Thoracic aorta (tissue), 2 donors: ENCODE data around the gene PAX8. TPM values are rescaled to one million over a fixed set of nuclear protein-coding genes. Genes with fewer than 3 reads are reported as not detected.

Experiments used
- ATAC-seq: fragments of 150-250 bp; one replicate; pipeline ENCODE4 v1.8.0; 2017; ENCODE audit warnings: low read depth; ENCODE audit not compliant: insufficient number of reproducible peaks, low FRiP score
- DNase-seq: peaks from one replicate; pipeline ENCODE4 v3.0.0-alpha.2; 2020; ENCODE audit warnings: low spot score
- H3K27ac ChIP-seq, 2 donors: fragments of 200-600 bp; sonication (generic); 1 replicate in 1 of 2; 2 replicates in 1 of 2; pipeline ENCODE4 v1.5.1; 2016; ENCODE audit warnings: mild to moderate bottlenecking in 2 of 2, moderate library complexity in 2 of 2
- H3K27me3 ChIP-seq: fragments of 200-600 bp; sonication (generic); replicated peaks from 2 replicates; pipeline ENCODE4 v1.6.0; 2016; ENCODE audit warnings: mild to moderate bottlenecking; ENCODE audit not compliant: insufficient read depth
- H3K36me3 ChIP-seq: fragments of 200-600 bp; sonication (generic); one replicate; pipeline ENCODE4 v1.5.1; 2016
- H3K4me1 ChIP-seq, 2 donors: fragments of 200-600 bp; sonication (generic); 1 replicate in 1 of 2; 2 replicates in 1 of 2; pipeline versions ENCODE4 v1.5.1 to v1.6.0; 2016; ENCODE audit warnings: low read depth in 2 of 2, mild to moderate bottlenecking in 1 of 2; ENCODE audit not compliant: control insufficient read depth in 1 of 2
- H3K4me3 ChIP-seq: fragments of 200-600 bp; sonication (generic); 2 replicates; pipeline ENCODE4 v1.5.1; 2016; ENCODE audit warnings: mild to moderate bottlenecking
- H3K9me3 ChIP-seq: fragments of 200-600 bp; sonication (generic); 2 replicates; pipeline ENCODE4 v1.5.1; 2016
- CTCF ChIP-seq: fragments of 200-600 bp; sonication (generic); IDR thresholded peaks from one replicate; pipeline ENCODE4 v1.5.1; 2019; ENCODE audit warnings: antibody characterized with exemption
- total RNA-seq, 2 donors: library from RNA; depleted of rRNA; stranded (reverse); fragments of >200 nt; gene quantifications; one replicate each; pipeline versions ENCODE4 v1.1.0 to v1.2.3, GENCODE V29; 2016

Gene PAX8
- total RNA-seq, 2 donors from 2014 or later: 2.4 to 10.3 TPM

DNA sequence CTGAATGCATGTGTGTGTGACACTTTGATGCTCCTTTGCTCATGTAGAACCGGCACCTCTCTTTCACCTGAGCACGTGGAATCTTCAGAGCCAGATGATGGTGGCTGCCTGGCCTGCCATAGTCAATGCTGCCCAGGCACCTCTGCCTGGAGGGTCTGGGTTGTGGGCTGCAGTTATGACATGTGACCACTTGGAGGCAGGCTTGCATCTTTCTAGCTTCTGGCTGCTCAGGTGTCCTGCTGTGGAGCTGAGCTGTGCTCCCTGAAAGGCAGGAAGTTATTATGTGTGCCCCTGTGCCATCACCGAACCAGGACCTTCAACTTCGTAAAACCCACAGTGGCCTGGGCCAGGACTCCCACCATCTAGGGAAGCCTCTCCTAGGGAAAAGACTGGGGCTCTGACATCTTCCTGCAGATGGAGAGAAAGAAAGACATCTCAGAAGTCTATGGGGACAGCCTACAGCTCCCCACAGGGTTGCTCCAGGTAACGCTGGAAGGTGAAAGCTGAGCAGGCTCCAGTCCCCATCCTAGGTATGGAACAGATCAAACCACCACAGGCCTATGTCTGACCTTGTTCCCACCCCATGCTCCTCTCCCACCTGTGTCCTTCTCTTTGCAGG lies 74.7 kb downstream of the PAX8 start:
- no peak for ATAC-seq
- peak; percentile 75 for TF ChIP-seq CTCF
- Histone ChIP-seq H3K4me3 (no peak overlapping the region), H3K27me3 (no peaks in the 10 kb centered on the region), H3K9me3 (no peaks in the 10 kb centered on the region), H3K27ac (no peak overlapping the region), H3K36me3 (no peaks in the 10 kb centered on the region), H3K4me1 (no peaks in the 10 kb centered on the region)
- DNase-seq: no peak

- H3K9me3 ChIP-seq: no peaks in the 10 kb centered on the region
- ATAC-seq: no peak
- no peak for TF ChIP-seq CTCF
- no peaks in the 10 kb centered on the region for H3K36me3 ChIP-seq
- no peak for DNase-seq
- no peaks in the 10 kb centered on the region for H3K27me3 ChIP-seq
- H3K4me1 ChIP-seq: peaks cover 0 to 7% of the 10 kb centered on the region in 2 donors
- no peak overlapping the region for H3K27ac ChIP-seq
- H3K4me3 ChIP-seq: no peak overlapping the region
Observed at GRCh38 chr2:113203217-113203530, 75.5 kb downstream of the PAX8 start.

GRCh38 chr2:113202305-113203216 lies 76.2 kb downstream of the PAX8 start:
- TF ChIP-seq CTCF: no peak
- DNase-seq (no peak), ATAC-seq (no peak)
- no peaks in the 10 kb centered on the region for H3K9me3 ChIP-seq
- H3K4me3 ChIP-seq: no peak overlapping the region
- no peaks in the 10 kb centered on the region for H3K27me3 ChIP-seq
- no peaks in the 10 kb centered on the region for H3K36me3 ChIP-seq
- H3K4me1 ChIP-seq: peaks cover 0 to 7% of the 10 kb centered on the region in 2 donors
- no peak overlapping the region for H3K27ac ChIP-seq

- no peak overlapping the region for H3K27ac ChIP-seq
- no peak for DNase-seq
Observed at GRCh38 chr2:113201496-113202304, 77.0 kb downstream of the PAX8 start.

More at GRCh38 chr2:113201496-113202304, 77.0 kb downstream of the PAX8 start:
- Histone ChIP-seq H3K4me3 (no peak overlapping the region), H3K4me1 (peaks cover 0 to 7% of the 10 kb centered on the region in 2 donors), H3K36me3 (no peaks in the 10 kb centered on the region), H3K27me3 (no peaks in the 10 kb centered on the region), H3K9me3 (no peaks in the 10 kb centered on the region)
- TF ChIP-seq CTCF: no peak
- no peak for ATAC-seq
